ENCODE data around the gene UMAD1.

- TF ChIP-seq CTCF (IDR thresholded peaks at IDR 0.05) (no peak), POLR2A (IDR thresholded peaks at IDR 0.05) (no peak), POLR2AphosphoS5 (IDR thresholded peaks at IDR 0.05) (no peak)
These were observed 12.4 kb downstream of the UMAD1 start for GRCh38 chr7:7652798-7653540.
